GM18867 (cell line): ENCODE measurements around the gene HES2.
"Not testable (repeated sequence)": the region's sequence is repeated elsewhere in the genome, so short reads cannot be mapped to it uniquely, and the experiment has no call there.

Experiments used
- ATAC-seq: cut with Tn5 transposase; IDR thresholded peaks from one replicate; pipeline ENCODE4 v1.9.1; 2021; ENCODE audit warnings: mild to moderate bottlenecking, moderate library complexity; ENCODE audit not compliant: unreplicated experiment

HES2 gene

GRCh38 chr1:6391951-6392808 is 27.5 kb downstream of the HES2 start:
- peak; percentile 1 for ATAC-seq

DNA sequence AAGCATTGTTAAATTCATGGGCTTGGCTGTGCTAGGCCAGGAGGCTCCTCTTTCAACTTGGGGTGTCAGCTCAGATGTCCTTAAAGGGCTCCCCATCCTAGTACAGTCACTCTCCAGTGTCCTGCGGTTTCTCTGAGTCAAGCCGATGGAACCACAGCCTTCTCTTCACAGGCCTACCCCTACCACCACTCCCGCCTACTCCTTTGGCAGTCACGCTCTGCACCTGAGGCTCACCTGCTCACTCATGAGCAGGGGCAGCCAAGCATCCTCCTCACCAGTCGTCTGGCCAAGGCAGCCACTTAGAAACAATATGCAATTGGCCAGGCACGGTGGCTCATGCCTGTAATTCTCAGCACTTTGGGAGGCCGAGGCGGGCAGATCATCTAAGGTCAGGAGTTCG is 29.7 kb downstream of the HES2 start:
- ATAC-seq: no peak

- no peak for ATAC-seq
Observed at GRCh38 chr1:6386371-6386949, 33.3 kb downstream of the HES2 start.

GRCh38 chr1:6385488-6386191 is 34.1 kb downstream of the HES2 start:
- no peak for ATAC-seq

DNA sequence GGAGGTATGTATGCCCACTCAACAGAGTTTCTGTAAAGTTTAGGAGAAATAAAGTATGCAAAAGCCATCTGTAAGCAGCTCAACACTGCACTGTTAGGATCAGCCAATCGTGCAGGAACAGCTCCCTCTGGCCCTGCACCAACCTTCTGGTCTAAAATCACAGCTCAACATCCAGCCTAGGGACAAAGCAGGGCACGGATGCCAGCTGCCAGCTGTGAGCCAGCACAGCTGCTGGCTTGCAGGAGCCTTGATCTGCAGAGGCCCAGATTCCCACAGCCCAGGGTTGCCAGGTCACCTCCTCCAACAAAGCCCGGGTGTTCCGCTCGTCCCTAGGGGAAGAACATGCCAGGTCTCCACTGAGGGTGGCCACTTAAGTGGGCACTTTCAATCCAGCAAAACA is 34.8 kb downstream of the HES2 start:
- no peak for ATAC-seq

GRCh38 chr1:6384135-6384534 is 35.6 kb downstream of the HES2 start:
- no peak for ATAC-seq

DNA sequence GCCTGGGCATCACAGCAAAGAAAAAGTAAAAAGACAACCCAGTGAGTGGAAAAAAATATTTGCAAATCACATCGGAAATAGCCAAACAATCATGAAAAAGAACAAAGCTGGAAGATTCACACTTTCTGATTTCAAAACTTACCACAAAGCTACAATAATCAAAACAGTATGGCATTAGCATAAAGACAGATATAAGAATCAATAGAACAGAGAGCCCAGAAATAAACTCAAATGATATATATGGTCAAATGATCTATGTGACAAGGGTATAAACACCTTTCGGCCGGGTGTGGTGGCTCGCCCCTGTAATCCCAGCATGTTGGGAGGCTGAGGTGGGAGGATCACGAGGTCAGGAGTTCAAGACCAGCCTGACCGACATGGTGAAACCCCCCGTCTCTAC is 39.7 kb downstream of the HES2 start:
- ATAC-seq: no peak

- no peak for ATAC-seq
Observed at GRCh38 chr1:6378096-6378746, 41.5 kb downstream of the HES2 start.

DNA sequence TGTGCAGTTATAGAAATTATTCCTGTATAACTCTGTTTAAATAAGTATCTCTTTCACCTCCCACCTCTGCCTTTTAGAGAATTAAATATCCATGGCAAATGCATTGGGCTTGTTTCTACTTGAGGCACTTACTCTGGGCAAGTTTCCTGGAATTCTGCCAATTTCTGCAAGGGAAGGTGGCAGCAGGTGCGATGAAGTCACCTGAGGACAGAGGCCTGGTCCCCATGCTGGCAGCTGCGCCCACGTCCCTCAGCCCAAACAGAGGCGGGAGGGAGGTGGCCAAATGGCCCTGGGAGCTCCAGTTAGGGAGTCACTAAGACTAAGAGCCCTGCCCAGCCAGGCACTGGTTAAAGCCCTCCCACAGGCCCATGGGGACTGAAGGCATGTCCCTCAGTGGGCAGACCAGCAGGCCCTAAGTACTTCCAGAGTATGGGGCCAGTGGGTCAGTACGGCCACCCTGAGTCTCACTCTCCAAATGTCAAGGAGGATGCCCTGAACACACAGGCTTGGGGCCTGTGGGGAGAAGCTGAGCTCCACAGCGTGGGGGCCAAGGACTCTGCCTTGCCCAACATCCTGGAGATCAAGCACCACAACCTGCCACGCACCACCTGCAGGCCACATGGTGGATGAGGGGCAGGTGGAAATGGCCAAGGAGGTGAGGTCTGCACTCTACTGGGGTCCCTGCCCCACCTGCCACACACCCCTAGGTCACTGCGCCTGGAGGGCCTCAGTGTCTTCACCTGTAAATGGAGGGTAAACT is 45.6 kb downstream of the HES2 start:
- no peak for ATAC-seq

DNA sequence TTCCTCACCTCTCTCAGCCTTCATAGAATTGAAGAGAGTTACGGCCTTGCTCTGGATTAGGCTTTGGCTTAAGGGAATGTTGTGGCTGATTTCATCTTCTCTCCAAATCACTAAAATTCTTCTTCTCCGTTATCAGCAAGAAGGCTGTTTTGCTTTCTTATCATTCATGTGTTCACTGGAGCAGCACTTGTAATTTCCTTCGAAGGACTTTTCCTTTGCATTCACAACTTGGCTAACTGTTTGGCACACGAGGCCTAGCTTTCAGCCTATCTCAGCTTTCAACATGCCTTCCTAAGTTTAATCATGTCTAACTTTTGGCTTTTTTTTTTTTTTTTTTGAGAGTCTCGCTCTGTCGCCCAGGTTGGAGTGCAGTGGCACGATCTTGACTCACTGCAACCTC is 47.5 kb downstream of the HES2 start:
- not testable (repeated sequence) for ATAC-seq

GRCh38 chr1:6370006-6370405 is 49.7 kb downstream of the HES2 start:
- no peak for ATAC-seq

DNA sequence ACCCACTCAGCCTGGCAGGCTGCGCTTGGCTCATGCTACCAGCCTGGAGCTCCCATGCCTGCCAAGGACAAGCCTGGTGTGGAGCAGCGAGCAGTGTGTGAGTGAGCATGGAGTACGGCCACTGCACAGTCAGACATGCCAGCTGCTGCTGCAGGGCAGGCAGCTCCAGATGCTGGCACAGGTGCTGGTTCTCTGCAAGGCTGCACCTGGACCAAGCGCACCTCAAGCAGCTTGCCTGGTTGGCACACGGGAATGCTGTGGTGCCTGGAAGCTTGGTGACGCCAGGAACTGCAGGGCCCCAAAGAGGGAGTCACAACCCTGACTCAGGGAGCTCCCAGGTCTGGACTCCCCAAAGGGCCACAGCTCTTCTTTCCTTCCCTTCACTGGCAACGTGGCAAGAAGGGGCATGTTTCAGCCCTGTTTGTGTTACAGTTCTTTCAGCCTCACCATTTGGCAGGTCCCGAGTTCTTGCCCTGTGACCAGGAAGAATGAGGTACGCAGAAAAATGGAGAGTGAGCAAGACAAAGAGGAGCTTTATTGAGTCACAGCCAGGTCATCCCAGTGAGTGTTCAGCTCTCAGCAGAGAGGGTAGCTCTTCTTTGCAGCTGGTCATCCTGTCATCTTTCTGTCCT is 52.2 kb downstream of the HES2 start:
- ATAC-seq: no peak

GRCh38 chr1:6365047-6365446 is 54.7 kb downstream of the HES2 start:
- no peak for ATAC-seq

DNA sequence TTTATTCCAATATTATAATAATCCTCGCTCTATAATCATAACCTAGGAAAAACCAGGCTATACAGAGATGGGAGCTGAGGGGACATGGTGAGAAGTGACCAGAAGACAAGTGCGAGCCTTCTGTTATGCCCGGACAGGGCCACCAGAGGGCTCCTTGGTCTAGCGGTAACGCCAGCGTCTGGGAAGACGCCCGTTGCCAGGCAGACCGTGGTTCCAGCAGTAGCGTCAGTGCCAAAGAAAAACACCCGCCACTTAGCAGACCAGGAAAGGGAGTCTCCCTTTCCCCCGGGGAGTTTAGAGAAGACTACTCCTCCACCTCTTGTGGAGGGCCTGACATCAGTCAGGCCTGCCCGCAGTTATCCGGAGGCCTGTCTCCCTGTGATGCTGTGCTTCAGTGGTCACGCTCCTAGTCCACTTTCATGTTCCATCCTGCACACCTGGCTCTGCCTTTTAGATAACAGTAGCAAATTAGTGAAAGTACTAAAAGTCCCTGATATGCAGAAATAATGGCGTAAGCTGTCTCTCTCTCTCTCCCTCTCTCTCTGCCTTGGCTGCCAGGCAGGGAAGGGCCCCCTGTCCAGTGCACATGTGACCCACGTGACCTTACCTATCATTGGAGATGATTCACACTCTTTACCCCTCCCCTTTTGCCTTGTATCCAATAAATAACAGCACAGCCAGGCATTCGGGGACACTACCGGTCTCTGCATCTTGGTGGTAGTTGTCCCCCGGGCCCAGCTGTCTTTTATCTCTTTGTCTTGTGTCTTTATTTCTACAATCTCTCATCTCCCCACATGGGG is 56.4 kb downstream of the HES2 start:
- ATAC-seq: not testable (repeated sequence)
